IMR-90 (cell line): ENCODE data around the gene TMC8. TPM values are rescaled to one million over a fixed set of nuclear protein-coding genes. Genes with fewer than 3 reads are reported as not detected.

Experiments
- ATAC-seq: fragments of 200-7000 bp; cut with Tn5 transposase; 2 replicates; pipeline ENCODE4 v1.9.1; 2020; ENCODE audit warnings: low read depth, mild to moderate bottlenecking, moderate library complexity
- BruUV-seq: library from RNA; stranded (reverse); fragments of 400-500 nt; replicated peaks from 2 replicates; lab custom pipeline; 2021; lab: Mats Ljungman, UMichigan
- CTCF ChIA-PET: fragments of 300-600 bp; formaldehyde crosslinking; extraction: SDS; loops from one replicate; lab custom pipeline; 2021; ENCODE audit warnings: antibody characterized with exemption; lab: Yijun Ruan, JAX
- POLR2A ChIA-PET: fragments of 300-600 bp; sonication (Branson Sonifier 250); formaldehyde crosslinking; loops from one replicate; lab custom pipeline; 2022; ENCODE audit warnings: antibody characterized with exemption; ENCODE audit not compliant: unreplicated experiment; lab: Charles Lee
- DNase-seq: peaks from one replicate; pipeline ENCODE4 v3.0.0; 2013
- H2AFZ ChIP-seq: replicated peaks from 2 replicates; pipeline ENCODE3; 2013; ENCODE audit warnings: low read length, mild to moderate bottlenecking; ENCODE audit not compliant: poor library complexity
- H2AK5ac ChIP-seq: 2 replicates; pipeline ENCODE4 v1.6.1; 2013; ENCODE audit warnings: low read depth, low read length, inconsistent platforms
- H2AK9ac ChIP-seq: replicated peaks from 2 replicates; pipeline ENCODE3; 2013; ENCODE audit warnings: mild to moderate bottlenecking, low read depth, low read length, moderate library complexity; ENCODE audit not compliant: poor library complexity
- H2BK120ac ChIP-seq: 2 replicates; pipeline ENCODE4 v1.6.1; 2013; ENCODE audit warnings: low read depth, low read length, inconsistent platforms
- H2BK15ac ChIP-seq: 3 replicates; pipeline ENCODE4 v1.6.1; 2013; ENCODE audit warnings: low read depth, low read length, inconsistent platforms
- H2BK20ac ChIP-seq: 2 replicates; pipeline ENCODE4 v1.6.1; 2013; ENCODE audit warnings: low read depth, mild to moderate bottlenecking, inconsistent platforms, low read length, moderate library complexity
- H2BK5ac ChIP-seq: 2 replicates; pipeline ENCODE4 v1.6.1; 2013; ENCODE audit warnings: mild to moderate bottlenecking, low read depth, low read length, inconsistent platforms; ENCODE audit not compliant: poor library complexity, severe bottlenecking
- H3K14ac ChIP-seq: replicated peaks from 2 replicates; pipeline ENCODE4 v1.6.1; 2013; ENCODE audit warnings: low read depth, low read length, inconsistent platforms
- H3K18ac ChIP-seq: 2 replicates; pipeline ENCODE4 v1.6.1; 2013; ENCODE audit warnings: low read depth, low read length, control low read depth
- H3K23ac ChIP-seq: 2 replicates; pipeline ENCODE4 v1.6.1; 2013; ENCODE audit warnings: low read depth, low read length, inconsistent platforms
- H3K27ac ChIP-seq: 2 replicates; pipeline ENCODE4 v1.5.1; 2013; ENCODE audit warnings: mild to moderate bottlenecking, control low read depth, low read length; ENCODE audit not compliant: insufficient read depth
- H3K27me3 ChIP-seq: 2 replicates; pipeline ENCODE4 v1.6.1; 2013; ENCODE audit warnings: low read length; ENCODE audit not compliant: control insufficient read depth, insufficient read depth
- H3K36me3 ChIP-seq: 2 replicates; pipeline ENCODE4 v1.6.1; 2013; ENCODE audit warnings: low read length, mixed read lengths; ENCODE audit not compliant: control insufficient read depth, insufficient read depth
- H3K4ac ChIP-seq: 2 replicates; pipeline ENCODE4 v1.6.1; 2013; ENCODE audit warnings: low read depth, low read length, inconsistent platforms
- H3K4me1 ChIP-seq: 2 replicates; pipeline ENCODE4 v1.6.1; 2013; ENCODE audit warnings: low read length, mixed read lengths; ENCODE audit not compliant: control insufficient read depth, insufficient read depth
- H3K4me2 ChIP-seq: 2 replicates; pipeline ENCODE4 v1.6.1; 2013; ENCODE audit warnings: low read depth, mild to moderate bottlenecking, control low read depth, low read length, moderate library complexity
- H3K4me3 ChIP-seq: 2 replicates; pipeline ENCODE4 v1.5.1; 2013; ENCODE audit warnings: low read depth, mild to moderate bottlenecking, control low read depth, low read length, moderate library complexity; ENCODE audit not compliant: insufficient read depth
- H3K56ac ChIP-seq: 2 replicates; pipeline ENCODE4 v1.6.1; 2013; ENCODE audit warnings: low read length, inconsistent platforms; ENCODE audit not compliant: insufficient read depth; ENCODE audit errors: extremely low read depth
- H3K79me1 ChIP-seq, 2 experiments: 2 replicates each; pipeline ENCODE4 v1.6.1; 2013; ENCODE audit warnings: low read length in 2 of 2, inconsistent platforms in 1 of 2, low read depth in 1 of 2
- H3K9ac ChIP-seq: 2 replicates; pipeline ENCODE4 v1.6.1; 2013; ENCODE audit warnings: low read depth, low read length, control low read depth
- H3K9me1 ChIP-seq: 2 replicates; pipeline ENCODE4 v1.6.1; 2013; ENCODE audit warnings: low read length, inconsistent platforms; ENCODE audit not compliant: insufficient read depth
- H3K9me3 ChIP-seq: 2 replicates; pipeline ENCODE4 v1.6.1; 2013; ENCODE audit warnings: low read length; ENCODE audit not compliant: control insufficient read depth, insufficient read depth
- H4K20me1 ChIP-seq: 2 replicates; pipeline ENCODE4 v1.6.1; 2013; ENCODE audit warnings: low read length, inconsistent platforms; ENCODE audit not compliant: insufficient read depth
- H4K5ac ChIP-seq: 2 replicates; pipeline ENCODE4 v1.6.1; 2013; ENCODE audit warnings: mild to moderate bottlenecking, low read depth, low read length, control low read depth
- H4K8ac ChIP-seq, 2 experiments: 2 replicates each; pipeline ENCODE4 v1.6.1; 2013; ENCODE audit warnings: low read depth in 2 of 2, low read length in 2 of 2, control low read depth in 1 of 2, inconsistent platforms in 1 of 2
- H4K91ac ChIP-seq: 2 replicates; pipeline ENCODE4 v1.6.1; 2013; ENCODE audit warnings: low read depth, low read length, inconsistent platforms; ENCODE audit not compliant: insufficient read depth
- BHLHE40 ChIP-seq: fragments of 150-350 bp; IDR thresholded peaks from 2 replicates; pipeline ENCODE4 v1.6.1; 2016; ENCODE audit warnings: mild to moderate bottlenecking, low read depth, low read length
- CEBPB ChIP-seq: IDR thresholded peaks from 2 replicates; pipeline ENCODE4 v1.6.1; 2012; ENCODE audit warnings: low read depth, low read length, improper control_type of control experiment
- CHD1 ChIP-seq: IDR thresholded peaks from 2 replicates; pipeline ENCODE4 v1.6.1; 2012; ENCODE audit warnings: low read depth, low read length, improper control_type of control experiment
- FOS ChIP-seq: fragments of 150-350 bp; IDR thresholded peaks from 2 replicates; pipeline ENCODE4 v1.6.1; 2016; ENCODE audit warnings: low read depth, low read length
- MAFK ChIP-seq: IDR thresholded peaks from 2 replicates; pipeline ENCODE4 v1.6.1; 2012; ENCODE audit warnings: low read depth, low read length, improper control_type of control experiment
- MAZ ChIP-seq: IDR thresholded peaks from 2 replicates; pipeline ENCODE4 v1.6.1; 2012; ENCODE audit warnings: low read depth, mild to moderate bottlenecking, low read length, improper control_type of control experiment, moderate library complexity, borderline replicate concordance
- MXI1 ChIP-seq: IDR thresholded peaks from 2 replicates; pipeline ENCODE4 v1.6.1; 2012; ENCODE audit warnings: low read depth, mild to moderate bottlenecking, low read length, moderate library complexity, borderline replicate concordance
- NFE2L2 ChIP-seq: fragments of 150-350 bp; IDR thresholded peaks from 2 replicates; pipeline ENCODE4 v1.6.1; 2016; ENCODE audit warnings: low read depth, mild to moderate bottlenecking, low read length
- POLR2A ChIP-seq: IDR thresholded peaks from 2 replicates; pipeline ENCODE4 v1.6.1; 2012; ENCODE audit warnings: mild to moderate bottlenecking, low read depth, low read length
- RAD21 ChIP-seq: IDR thresholded peaks from 2 replicates; pipeline ENCODE4 v1.6.1; 2012; ENCODE audit warnings: low read length, improper control_type of control experiment
- RCOR1 ChIP-seq: IDR thresholded peaks from 2 replicates; pipeline ENCODE4 v1.6.1; 2012; ENCODE audit warnings: mild to moderate bottlenecking, low read length, improper control_type of control experiment; ENCODE audit not compliant: insufficient replicate concordance
- RFX5 ChIP-seq: IDR thresholded peaks from 2 replicates; pipeline ENCODE4 v1.8.0; 2012; ENCODE audit warnings: low read depth, mild to moderate bottlenecking, low read length, moderate library complexity
- SMC3 ChIP-seq: fragments of 150-350 bp; IDR thresholded peaks from 2 replicates; pipeline ENCODE4 v1.6.1; 2016; ENCODE audit warnings: low read depth, mild to moderate bottlenecking, antibody characterized with exemption, low read length, moderate library complexity
- whole genome bisulfite sequencing, 2 experiments: methylation state at CpG; one replicate each; pipeline versions ENCODE4 v1.1.5 to v1.1.7; 2013; ENCODE audit warnings: missing lambda C conversion rate in 2 of 2; ENCODE audit not compliant: insufficient read length in 1 of 2; ENCODE audit errors: extremely low coverage in 2 of 2; 5-methylcytosine and 5-hydroxymethylcytosine counted together
- dilution Hi-C: fragments of 300-500 bp; cut with HindIII; formaldehyde crosslinking; loops from one replicate; pipeline ENCODE4 v1.14.3; 2018; ENCODE audit warnings: low sequenced_read_pairs; ENCODE audit not compliant: unreplicated experiment
- in situ Hi-C: fragments of 300-500 bp; cut with MboI; formaldehyde crosslinking; loops from 3 replicates; pipeline ENCODE4 v1.14.3; 2019; ENCODE audit warnings: low sequenced_read_pairs, inconsistent platforms, mixed read lengths
- intact Hi-C: fragments of 100-400 bp; cut with micrococcal nuclease; formaldehyde crosslinking; loops from 2 replicates; pipeline ENCODE4 v1.10.0; 2022
- polyA plus RNA-seq, 3 experiments: library from polyadenylated mRNA; depleted of rRNA; stranded (reverse); fragments of >200 nt; gene quantifications; 2 replicates each; pipeline ENCODE4 v1.2.3, GENCODE V29; 2012; ENCODE audit warnings: low replicate concordance in 1 of 3
- total RNA-seq: library from RNA; depleted of rRNA; stranded (reverse); fragments of >200 nt; gene quantifications from 2 replicates; pipeline ENCODE4 v1.2.3, GENCODE V29; 2012
- TF ChIP-seq, protein P1 (sequence below): conservative IDR thresholded peaks from 2 replicates; pipeline ENCODE4 v1.5.1; 2012; ENCODE audit warnings: mild to moderate bottlenecking, low read depth, low read length, improper control_type of control experiment
- TF ChIP-seq, protein P2 (sequence below): fragments of 150-350 bp; IDR thresholded peaks from 2 replicates; pipeline ENCODE4 v1.6.1; 2017; ENCODE audit warnings: mild to moderate bottlenecking, antibody characterized with exemption, low read length, low read depth
- TF ChIP-seq, protein P3 (sequence below): fragments of 150-350 bp; IDR thresholded peaks from 2 replicates; pipeline ENCODE4 v1.6.1; 2016; ENCODE audit warnings: low read depth, mild to moderate bottlenecking, low read length, moderate library complexity, borderline replicate concordance

TMC8 gene
- total and polyA plus RNA-seq, 2 of the 4 experiments (the other 2 are of a cell fraction): not detected

DNA sequence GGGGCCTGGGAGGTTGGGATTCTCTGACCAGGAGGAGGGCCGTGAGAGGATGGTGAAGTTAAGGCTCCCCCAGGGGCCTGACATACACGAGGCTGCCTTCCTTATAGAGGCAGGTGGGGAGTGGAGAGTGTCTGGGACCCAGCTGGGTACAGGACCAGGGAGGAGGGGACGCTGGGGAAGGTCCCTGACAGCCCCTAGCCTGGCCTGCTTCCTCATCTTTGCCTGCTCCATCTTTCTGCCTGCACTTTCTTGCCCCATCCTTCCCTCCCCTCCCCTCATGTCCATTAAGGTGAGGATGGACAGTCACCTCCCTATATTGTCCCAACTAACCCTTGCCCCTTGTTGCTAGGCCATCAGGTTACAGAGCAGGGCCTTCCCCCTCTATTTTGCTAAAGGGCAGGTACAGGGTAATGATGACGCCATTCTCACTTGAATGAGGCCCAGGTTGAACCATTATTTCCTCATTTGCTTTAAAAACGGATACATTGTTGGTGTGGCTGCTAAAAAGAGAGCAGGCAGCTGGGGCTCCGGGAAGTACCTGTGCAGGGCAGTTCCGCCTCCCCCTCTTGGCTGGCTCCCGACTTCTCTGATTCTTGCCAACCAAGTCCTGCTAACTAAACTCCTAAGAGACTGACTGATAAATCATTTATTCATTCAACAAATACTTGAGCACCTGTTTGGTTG lies 16.9 kb downstream of the TMC8 start:
- Histone ChIP-seq H4K8ac (no peak overlapping the region), H4K5ac (no peak overlapping the region), H2BK20ac (no peak overlapping the region), H2AK5ac (no peak overlapping the region), H3K36me3 (no peaks in the 10 kb centered on the region), H3K18ac (no peak overlapping the region), H4K91ac (no peak overlapping the region), H3K4me3 (no peak overlapping the region), H2BK5ac (no peak overlapping the region), H2AFZ (no peak overlapping the region), H3K27me3 (no peaks in the 10 kb centered on the region; the same call in 1 of the 2 replicates), H3K9ac (no peak overlapping the region), H3K4me2 (no peak overlapping the region), H2AK9ac (no peak overlapping the region), H3K4me1 (peaks cover 3% of the 10 kb centered on the region; the same call in 1 of the 2 replicates), H2BK120ac (no peak overlapping the region), H3K79me1 (no peaks in the 10 kb centered on the region), H3K9me1 (no peaks in the 10 kb centered on the region), H3K27ac (no peak overlapping the region), H2BK15ac (no peak overlapping the region), H4K20me1 (no peaks in the 10 kb centered on the region), H3K9me3 (no peaks in the 10 kb centered on the region), H3K56ac (no peak overlapping the region), H3K14ac (no peak overlapping the region), H3K23ac (no peak overlapping the region), H3K4ac (no peak overlapping the region)
- no peak for DNase-seq
- dilution Hi-C loops: no loop called here
- TF ChIP-seq SMC3: no peak
- TF ChIP-seq POLR2A: no peak
- TF ChIP-seq, protein P1, sequence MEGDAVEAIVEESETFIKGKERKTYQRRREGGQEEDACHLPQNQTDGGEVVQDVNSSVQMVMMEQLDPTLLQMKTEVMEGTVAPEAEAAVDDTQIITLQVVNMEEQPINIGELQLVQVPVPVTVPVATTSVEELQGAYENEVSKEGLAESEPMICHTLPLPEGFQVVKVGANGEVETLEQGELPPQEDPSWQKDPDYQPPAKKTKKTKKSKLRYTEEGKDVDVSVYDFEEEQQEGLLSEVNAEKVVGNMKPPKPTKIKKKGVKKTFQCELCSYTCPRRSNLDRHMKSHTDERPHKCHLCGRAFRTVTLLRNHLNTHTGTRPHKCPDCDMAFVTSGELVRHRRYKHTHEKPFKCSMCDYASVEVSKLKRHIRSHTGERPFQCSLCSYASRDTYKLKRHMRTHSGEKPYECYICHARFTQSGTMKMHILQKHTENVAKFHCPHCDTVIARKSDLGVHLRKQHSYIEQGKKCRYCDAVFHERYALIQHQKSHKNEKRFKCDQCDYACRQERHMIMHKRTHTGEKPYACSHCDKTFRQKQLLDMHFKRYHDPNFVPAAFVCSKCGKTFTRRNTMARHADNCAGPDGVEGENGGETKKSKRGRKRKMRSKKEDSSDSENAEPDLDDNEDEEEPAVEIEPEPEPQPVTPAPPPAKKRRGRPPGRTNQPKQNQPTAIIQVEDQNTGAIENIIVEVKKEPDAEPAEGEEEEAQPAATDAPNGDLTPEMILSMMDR: no peak
- TF ChIP-seq MAFK: no peak
- no peak for TF ChIP-seq FOS
- no peak for TF ChIP-seq CEBPB
- TF ChIP-seq CHD1: no peak
- TF ChIP-seq RAD21: no peak
- TF ChIP-seq NFE2L2: no peak
- no peak for TF ChIP-seq RCOR1
- no peak for TF ChIP-seq BHLHE40
- TF ChIP-seq, protein P2, sequence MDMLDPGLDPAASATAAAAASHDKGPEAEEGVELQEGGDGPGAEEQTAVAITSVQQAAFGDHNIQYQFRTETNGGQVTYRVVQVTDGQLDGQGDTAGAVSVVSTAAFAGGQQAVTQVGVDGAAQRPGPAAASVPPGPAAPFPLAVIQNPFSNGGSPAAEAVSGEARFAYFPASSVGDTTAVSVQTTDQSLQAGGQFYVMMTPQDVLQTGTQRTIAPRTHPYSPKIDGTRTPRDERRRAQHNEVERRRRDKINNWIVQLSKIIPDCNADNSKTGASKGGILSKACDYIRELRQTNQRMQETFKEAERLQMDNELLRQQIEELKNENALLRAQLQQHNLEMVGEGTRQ: no peak
- TF ChIP-seq RFX5: no peak
- no peak for TF ChIP-seq MAZ
- TF ChIP-seq MXI1: no peak
- TF ChIP-seq, protein P3, sequence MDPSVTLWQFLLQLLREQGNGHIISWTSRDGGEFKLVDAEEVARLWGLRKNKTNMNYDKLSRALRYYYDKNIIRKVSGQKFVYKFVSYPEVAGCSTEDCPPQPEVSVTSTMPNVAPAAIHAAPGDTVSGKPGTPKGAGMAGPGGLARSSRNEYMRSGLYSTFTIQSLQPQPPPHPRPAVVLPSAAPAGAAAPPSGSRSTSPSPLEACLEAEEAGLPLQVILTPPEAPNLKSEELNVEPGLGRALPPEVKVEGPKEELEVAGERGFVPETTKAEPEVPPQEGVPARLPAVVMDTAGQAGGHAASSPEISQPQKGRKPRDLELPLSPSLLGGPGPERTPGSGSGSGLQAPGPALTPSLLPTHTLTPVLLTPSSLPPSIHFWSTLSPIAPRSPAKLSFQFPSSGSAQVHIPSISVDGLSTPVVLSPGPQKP: no peak
- no peak for ATAC-seq
- intact Hi-C loops: no loop called here
- POLR2A ChIA-PET: no interaction called here
- WGBS, 2 experiments: 100% methylated on average over 1 of the region's 8 CpGs; no CpG with 5 or more reads in 1 of the 2 experiments
- in situ Hi-C loops: no loop called here
- CTCF ChIA-PET: no interaction called here
- no TSS peak for BruUV-seq
